SK-N-SH (cell line): Measurements from ENCODE around the gene PRRG3. TPM values are rescaled to one million over a fixed set of nuclear protein-coding genes. Genes with fewer than 3 reads are reported as not detected.

ENCODE experiments used
- CTCF ChIA-PET: fragments of 300-600, 350-600 bp; formaldehyde crosslinking; extraction: SDS; loops from one replicate; lab custom pipeline; 2021; lab: Yijun Ruan, JAX
- POLR2A ChIA-PET: fragments of 350-600 bp; sonication (Branson Sonifier 250); formaldehyde crosslinking; extraction: SDS; loops from one replicate; lab custom pipeline; 2020; ENCODE audit warnings: antibody characterized with exemption, inconsistent platforms; lab: Yijun Ruan, JAX
- DNase-seq: peaks from one replicate; pipeline ENCODE4 v3.0.0; 2012
- H2AFZ ChIP-seq: fragments of 200-600 bp; sonication (generic); 2 replicates; pipeline ENCODE4 v1.8.1; 2016; ENCODE audit warnings: antibody characterized with exemption, mild to moderate bottlenecking, low read depth
- H3F3A ChIP-seq: fragments of 200-600 bp; sonication (generic); replicated peaks from 2 replicates; pipeline ENCODE3; 2016; ENCODE audit warnings: antibody characterized with exemption, mild to moderate bottlenecking; ENCODE audit not compliant: insufficient read depth
- H3K27ac ChIP-seq, 2 experiments: fragments of 200-500 bp in 1 of 2; fragments of 200-600 bp in 1 of 2; sonication (Bioruptor generic) in 1 of 2; sonication (generic), shearing (Covaris generic) in 1 of 2; 2 replicates each; pipeline versions ENCODE4 v1.5.1 to v1.6.1; 2014 to 2016; ENCODE audit warnings: low read depth in 2 of 2, inconsistent platforms in 1 of 2, low read length in 1 of 2, mild to moderate bottlenecking in 1 of 2, mixed read lengths in 1 of 2
- H3K27me3 ChIP-seq: fragments of 200-600 bp; sonication (generic), shearing (Covaris generic); 2 replicates; pipeline ENCODE4 v1.6.1; 2016; ENCODE audit warnings: mixed run types; ENCODE audit not compliant: insufficient read depth
- H3K36me3 ChIP-seq, 2 experiments: fragments of 200-500 bp in 1 of 2; fragments of 200-600 bp in 1 of 2; sonication (Bioruptor generic) in 1 of 2; sonication (generic) in 1 of 2; replicated peaks in 1 of 2; 2 replicates each; pipeline versions ENCODE3 to v1.5.1; 2014 to 2016; ENCODE audit warnings: low read length in 1 of 2, mild to moderate bottlenecking in 1 of 2; ENCODE audit not compliant: insufficient read depth in 2 of 2, control insufficient read depth in 1 of 2
- H3K4me1 ChIP-seq, 2 experiments: fragments of 200-500 bp in 1 of 2; fragments of 200-600 bp in 1 of 2; sonication (Bioruptor generic) in 1 of 2; sonication (generic), shearing (Covaris generic) in 1 of 2; 2 replicates each; pipeline versions ENCODE4 v1.5.1 to v1.6.1; 2014 to 2016; ENCODE audit warnings: low read depth in 1 of 2, low read length in 1 of 2, mixed run types in 1 of 2; ENCODE audit not compliant: insufficient read depth in 2 of 2, control insufficient read depth in 1 of 2
- H3K4me2 ChIP-seq: fragments of 200-600 bp; sonication (generic), shearing (Covaris generic); 2 replicates; pipeline ENCODE4 v1.6.1; 2017; ENCODE audit warnings: mixed run types
- H3K4me3 ChIP-seq, 2 experiments: fragments of 200-500 bp in 1 of 2; fragments of 200-600 bp in 1 of 2; sonication (Bioruptor generic) in 1 of 2; sonication (generic), shearing (Covaris generic) in 1 of 2; 2 replicates each; pipeline versions ENCODE4 v1.5.1 to v1.8.1; 2014 to 2016; ENCODE audit warnings: low read depth in 2 of 2, inconsistent platforms in 1 of 2, low read length in 1 of 2, mild to moderate bottlenecking in 1 of 2, mixed read lengths in 1 of 2, moderate library complexity in 1 of 2
- H3K79me2 ChIP-seq: fragments of 200-600 bp; sonication (generic); 2 replicates; pipeline ENCODE4 v1.8.1; 2017; ENCODE audit warnings: mild to moderate bottlenecking; ENCODE audit not compliant: insufficient read depth
- H3K9ac ChIP-seq: fragments of 200-600 bp; sonication (generic); 2 replicates; pipeline ENCODE4 v1.6.1; 2017; ENCODE audit warnings: mixed run types
- H3K9me2 ChIP-seq: fragments of 200-600 bp; sonication (generic); 2 replicates; pipeline ENCODE4 v1.6.1; 2017; ENCODE audit warnings: mixed run types
- H3K9me3 ChIP-seq: fragments of 200-600 bp; sonication (generic); 2 replicates; pipeline ENCODE4 v1.6.1; 2017; ENCODE audit warnings: mixed run types, mild to moderate bottlenecking, moderate library complexity
- H4K20me1 ChIP-seq: fragments of 200-600 bp; sonication (generic); 2 replicates; pipeline ENCODE4 v1.6.1; 2017; ENCODE audit warnings: mild to moderate bottlenecking, mixed run types; ENCODE audit not compliant: insufficient read depth
- CHD2 ChIP-seq: fragments of 150-350 bp; IDR thresholded peaks from 2 replicates; pipeline ENCODE4 v1.6.1; 2018; ENCODE audit warnings: low read length; ENCODE audit not compliant: partially characterized antibody
- CTCF ChIP-seq: fragments of 200-600 bp; sonication (generic); IDR thresholded peaks from 2 replicates; pipeline ENCODE4 v1.6.1; 2017; ENCODE audit warnings: antibody characterized with exemption, mild to moderate bottlenecking, moderate library complexity
- EZH2phosphoT487 ChIP-seq: fragments of 200-600 bp; sonication (generic); IDR thresholded peaks from 2 replicates; pipeline ENCODE4 v1.6.1; 2017; ENCODE audit warnings: low read depth, mixed run types, mild to moderate bottlenecking, antibody characterized with exemption, moderate library complexity, borderline replicate concordance
- GABPA ChIP-seq: IDR thresholded peaks from 2 replicates; pipeline ENCODE4 v1.4.0; 2012; ENCODE audit warnings: low read depth, mild to moderate bottlenecking
- MEF2A ChIP-seq: IDR thresholded peaks from 2 replicates; pipeline ENCODE4 v1.4.0; 2012; ENCODE audit warnings: low read depth, borderline replicate concordance
- MXI1 ChIP-seq: IDR thresholded peaks from 2 replicates; pipeline ENCODE4 v1.6.1; 2012; ENCODE audit warnings: mild to moderate bottlenecking, low read depth, low read length, improper control_type of control experiment
- NFIC ChIP-seq: IDR thresholded peaks from 2 replicates; pipeline ENCODE4 v1.4.0; 2012; ENCODE audit warnings: borderline replicate concordance
- RAD21 ChIP-seq: IDR thresholded peaks from 2 replicates; pipeline ENCODE4 v1.6.1; 2012; ENCODE audit warnings: mild to moderate bottlenecking, low read length
- REST ChIP-seq: IDR thresholded peaks from 2 replicates; pipeline ENCODE4 v1.6.1; 2012; ENCODE audit warnings: mild to moderate bottlenecking, low read depth, low read length, moderate library complexity
- RFX5 ChIP-seq: IDR thresholded peaks from 2 replicates; pipeline ENCODE4 v1.6.1; 2012; ENCODE audit warnings: mild to moderate bottlenecking, improper control_type of control experiment, low read length
- SIN3A ChIP-seq: IDR thresholded peaks from 2 replicates; pipeline ENCODE4 v1.6.1; 2012; ENCODE audit warnings: low read depth, mild to moderate bottlenecking, low read length, moderate library complexity, borderline replicate concordance
- TEAD4 ChIP-seq: IDR thresholded peaks from 2 replicates; pipeline ENCODE4 v1.4.0; 2012; ENCODE audit warnings: mild to moderate bottlenecking, borderline replicate concordance; ENCODE audit not compliant: insufficient read depth
- YY1 ChIP-seq: IDR thresholded peaks from 2 replicates; pipeline ENCODE4 v1.4.0; 2012; ENCODE audit warnings: low read depth, mild to moderate bottlenecking
- WGBS: methylation state at CpG from one replicate; pipeline ENCODE4 v1.1.6; 2017; ENCODE audit warnings: low lambda C conversion rate; 5-methylcytosine and 5-hydroxymethylcytosine counted together
- polyA plus RNA-seq, 3 experiments: library from polyadenylated mRNA; depleted of rRNA; stranded (reverse); fragments of >200 nt; gene quantifications; 2 replicates each; pipeline ENCODE4 v1.2.3, GENCODE V29; 2012
- TF ChIP-seq, protein P1 (sequence below): IDR thresholded peaks from 2 replicates; pipeline ENCODE4; 2012
- TF ChIP-seq, protein P2 (sequence below): fragments of 150-350 bp; IDR thresholded peaks from 2 replicates; pipeline ENCODE4 v1.6.1; 2016; ENCODE audit warnings: mild to moderate bottlenecking, low read depth, low read length
- TF ChIP-seq, protein P3 (sequence below): IDR thresholded peaks from 2 replicates; pipeline ENCODE4 v1.4.0; 2012; ENCODE audit warnings: low read depth

PRRG3 gene
- polyA plus RNA-seq, 1 of the 3 experiments (the other 2 are of a cell fraction), result not detected

DNA sequence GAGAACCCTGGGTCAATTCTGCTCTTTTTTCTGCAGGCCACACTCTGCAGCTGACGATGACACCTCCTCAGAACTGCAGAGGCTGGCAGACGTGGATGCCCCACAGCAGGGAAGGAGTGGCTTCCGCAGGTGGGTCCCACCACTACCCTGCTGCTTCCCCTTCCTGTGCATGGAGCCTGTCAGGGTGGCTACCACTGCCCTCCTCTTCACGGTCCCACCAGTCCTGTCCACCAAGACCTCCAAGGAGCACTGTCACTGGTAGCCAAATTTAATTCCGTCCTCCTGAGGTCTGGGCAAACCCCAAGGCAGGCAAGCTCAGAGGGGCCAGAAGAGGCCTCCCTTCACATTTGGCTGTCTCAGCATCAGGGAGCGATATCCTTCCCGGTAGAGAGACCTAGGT, 43.5 kb downstream of the PRRG3 start:
- ChIA-PET POLR2A (no interaction called here), CTCF (interaction anchor here (0.7 to 1.3 kb wide), 2 partner anchors 12 to 15 kb away, joined by 4 read pairs; no protein-coding TSS in a partner anchor)
- H3K27ac ChIP-seq, result no peak overlapping the region
- H3K9me3 ChIP-seq, result no peaks in the 10 kb centered on the region
- 0% methylated on average over 6 of the region's 7 CpGs for WGBS
- no peaks in the 10 kb centered on the region for H3K4me1 ChIP-seq
- no peak overlapping the region for H3K9ac ChIP-seq
- TF ChIP-seq YY1 (no peak), EZH2phosphoT487 (no peak), NFIC (no peak), MXI1 (no peak), CHD2 (no peak), CTCF (no peak), GABPA (no peak), SIN3A (no peak), RFX5 (no peak), REST (no peak), TEAD4 (no peak), RAD21 (no peak), MEF2A (no peak)
- TF ChIP-seq, protein P1, sequence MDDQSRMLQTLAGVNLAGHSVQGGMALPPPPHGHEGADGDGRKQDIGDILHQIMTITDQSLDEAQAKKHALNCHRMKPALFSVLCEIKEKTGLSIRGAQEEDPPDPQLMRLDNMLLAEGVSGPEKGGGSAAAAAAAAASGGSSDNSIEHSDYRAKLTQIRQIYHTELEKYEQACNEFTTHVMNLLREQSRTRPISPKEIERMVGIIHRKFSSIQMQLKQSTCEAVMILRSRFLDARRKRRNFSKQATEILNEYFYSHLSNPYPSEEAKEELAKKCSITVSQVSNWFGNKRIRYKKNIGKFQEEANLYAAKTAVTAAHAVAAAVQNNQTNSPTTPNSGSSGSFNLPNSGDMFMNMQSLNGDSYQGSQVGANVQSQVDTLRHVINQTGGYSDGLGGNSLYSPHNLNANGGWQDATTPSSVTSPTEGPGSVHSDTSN, result no peak
- TF ChIP-seq, protein P2, sequence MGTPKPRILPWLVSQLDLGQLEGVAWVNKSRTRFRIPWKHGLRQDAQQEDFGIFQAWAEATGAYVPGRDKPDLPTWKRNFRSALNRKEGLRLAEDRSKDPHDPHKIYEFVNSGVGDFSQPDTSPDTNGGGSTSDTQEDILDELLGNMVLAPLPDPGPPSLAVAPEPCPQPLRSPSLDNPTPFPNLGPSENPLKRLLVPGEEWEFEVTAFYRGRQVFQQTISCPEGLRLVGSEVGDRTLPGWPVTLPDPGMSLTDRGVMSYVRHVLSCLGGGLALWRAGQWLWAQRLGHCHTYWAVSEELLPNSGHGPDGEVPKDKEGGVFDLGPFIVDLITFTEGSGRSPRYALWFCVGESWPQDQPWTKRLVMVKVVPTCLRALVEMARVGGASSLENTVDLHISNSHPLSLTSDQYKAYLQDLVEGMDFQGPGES, result no peak
- TF ChIP-seq, protein P3, sequence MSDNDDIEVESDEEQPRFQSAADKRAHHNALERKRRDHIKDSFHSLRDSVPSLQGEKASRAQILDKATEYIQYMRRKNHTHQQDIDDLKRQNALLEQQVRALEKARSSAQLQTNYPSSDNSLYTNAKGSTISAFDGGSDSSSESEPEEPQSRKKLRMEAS, result no peak
- H3K27me3 ChIP-seq, result peaks cover 30% of the 10 kb centered on the region
- H4K20me1 ChIP-seq, result no peaks in the 10 kb centered on the region
- H3F3A ChIP-seq, result no peaks in the 10 kb centered on the region
- no peaks in the 10 kb centered on the region for H3K9me2 ChIP-seq
- H3K36me3 ChIP-seq, result no peaks in the 10 kb centered on the region
- H3K79me2 ChIP-seq, result no peaks in the 10 kb centered on the region
- no peak overlapping the region for H2AFZ ChIP-seq
- H3K4me2 ChIP-seq, result no peak overlapping the region
- no peak overlapping the region for H3K4me3 ChIP-seq
- DNase-seq, result no peak
